Measurements from ENCODE around the gene FLNC.

FLNC gene

GRCh38 chr7:128810997-128811396 is 19.2 kb upstream of the FLNC start:
- no peak for DNase-seq (ENCODE audit: extremely low spot score)
- CTCF ChIA-PET = no interaction called here
- TF ChIP-seq SUZ12 (IDR thresholded peaks at IDR 0.05) (no peak), BHLHE40 (IDR thresholded peaks at IDR 0.05; ENCODE audit: borderline replicate concordance) (no peak), ELF4 (IDR thresholded peaks at IDR 0.05) (no peak), TARDBP (IDR thresholded peaks at IDR 0.05) (no peak), LEF1 (IDR thresholded peaks at IDR 0.05; ENCODE audit: borderline replicate concordance) (no peak), CTBP1 (IDR thresholded peaks at IDR 0.05; ENCODE audit: borderline replicate concordance) (no peak), ARNT (IDR thresholded peaks at IDR 0.05) (no peak), FOXA1 (IDR thresholded peaks at IDR 0.05) (no peak), HDGF (IDR thresholded peaks at IDR 0.05; ENCODE audit: borderline replicate concordance) (no peak), NFRKB (IDR thresholded peaks at IDR 0.05) (no peak), SP1 (IDR thresholded peaks at IDR 0.05) (no peak), ZNF384 (IDR thresholded peaks at IDR 0.05) (no peak), FOXK2 (IDR thresholded peaks at IDR 0.05) (no peak), L3MBTL2 (conservative IDR thresholded peaks at IDR 0.05) (no peak), FOXM1 (IDR thresholded peaks at IDR 0.05; ENCODE audit: borderline replicate concordance) (no peak)
- TF ChIP-seq, protein P1, sequence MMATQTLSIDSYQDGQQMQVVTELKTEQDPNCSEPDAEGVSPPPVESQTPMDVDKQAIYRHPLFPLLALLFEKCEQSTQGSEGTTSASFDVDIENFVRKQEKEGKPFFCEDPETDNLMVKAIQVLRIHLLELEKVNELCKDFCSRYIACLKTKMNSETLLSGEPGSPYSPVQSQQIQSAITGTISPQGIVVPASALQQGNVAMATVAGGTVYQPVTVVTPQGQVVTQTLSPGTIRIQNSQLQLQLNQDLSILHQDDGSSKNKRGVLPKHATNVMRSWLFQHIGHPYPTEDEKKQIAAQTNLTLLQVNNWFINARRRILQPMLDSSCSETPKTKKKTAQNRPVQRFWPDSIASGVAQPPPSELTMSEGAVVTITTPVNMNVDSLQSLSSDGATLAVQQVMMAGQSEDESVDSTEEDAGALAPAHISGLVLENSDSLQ (IDR thresholded peaks at IDR 0.05) = no peak
- POLR2A ChIA-PET = no interaction called here

DNA sequence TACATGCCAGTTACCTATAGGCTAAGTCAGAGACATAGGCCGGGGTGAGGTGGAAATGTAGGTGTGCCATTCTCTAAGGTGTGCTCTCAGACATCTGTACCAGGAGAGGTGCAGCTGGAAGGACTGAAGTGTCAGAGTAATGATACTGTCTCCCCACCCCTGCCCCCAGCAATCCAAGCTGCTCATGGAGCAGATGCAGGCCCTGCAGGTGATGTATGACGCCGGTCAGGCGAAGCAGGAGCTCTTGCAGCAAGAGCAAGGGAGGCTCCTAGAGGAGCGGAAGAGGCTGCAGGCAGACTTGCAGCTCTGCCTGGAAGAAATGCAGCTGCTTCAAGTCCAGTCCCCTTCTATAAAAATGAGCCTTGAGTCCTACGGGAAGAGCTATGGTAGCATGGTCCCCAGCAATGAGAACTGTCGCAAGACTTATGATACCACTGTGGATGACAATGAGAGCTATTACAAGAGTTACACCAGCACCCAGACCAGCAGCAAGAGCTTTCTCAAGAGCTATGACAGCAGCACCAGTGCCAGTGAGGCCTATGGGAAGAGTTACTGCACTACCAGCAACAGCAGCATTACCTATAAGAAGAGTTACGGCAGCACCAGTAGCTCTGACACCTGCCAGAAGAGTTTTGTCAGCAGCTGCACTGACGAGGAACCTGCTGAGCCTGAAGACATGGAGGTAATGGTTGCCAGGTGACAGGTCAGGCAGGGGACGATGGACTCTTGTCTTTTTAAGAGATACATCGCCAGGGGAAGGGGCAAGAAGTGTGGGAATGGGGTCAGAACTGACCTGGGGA is 18.4 kb upstream of the FLNC start:
- ChIA-PET POLR2A (no interaction called here), CTCF (interaction anchor here (0.6 kb wide), 1 partner anchor 10 kb away, joined by 3 read pairs; no protein-coding TSS in a partner anchor)
- no peak for DNase-seq (ENCODE audit: extremely low spot score)
- TF ChIP-seq FOXA1 (IDR thresholded peaks at IDR 0.05) (no peak), CTBP1 (IDR thresholded peaks at IDR 0.05; ENCODE audit: borderline replicate concordance) (no peak), ZNF384 (IDR thresholded peaks at IDR 0.05) (no peak), ARNT (IDR thresholded peaks at IDR 0.05) (no peak)

GRCh38 chr7:128812514-128813168 is 17.6 kb upstream of the FLNC start:
- ChIA-PET POLR2A (no interaction called here), CTCF (no interaction called here)
- no peak for DNase-seq (ENCODE audit: extremely low spot score)
- no peak for TF ChIP-seq BHLHE40 (IDR thresholded peaks at IDR 0.05; ENCODE audit: borderline replicate concordance)
- TF ChIP-seq SP1 (IDR thresholded peaks at IDR 0.05) = no peak
- no peak for TF ChIP-seq FOXM1 (IDR thresholded peaks at IDR 0.05; ENCODE audit: borderline replicate concordance)
- no peak for TF ChIP-seq ARNT (IDR thresholded peaks at IDR 0.05)
- no peak for TF ChIP-seq CTBP1 (IDR thresholded peaks at IDR 0.05; ENCODE audit: borderline replicate concordance)

DNA sequence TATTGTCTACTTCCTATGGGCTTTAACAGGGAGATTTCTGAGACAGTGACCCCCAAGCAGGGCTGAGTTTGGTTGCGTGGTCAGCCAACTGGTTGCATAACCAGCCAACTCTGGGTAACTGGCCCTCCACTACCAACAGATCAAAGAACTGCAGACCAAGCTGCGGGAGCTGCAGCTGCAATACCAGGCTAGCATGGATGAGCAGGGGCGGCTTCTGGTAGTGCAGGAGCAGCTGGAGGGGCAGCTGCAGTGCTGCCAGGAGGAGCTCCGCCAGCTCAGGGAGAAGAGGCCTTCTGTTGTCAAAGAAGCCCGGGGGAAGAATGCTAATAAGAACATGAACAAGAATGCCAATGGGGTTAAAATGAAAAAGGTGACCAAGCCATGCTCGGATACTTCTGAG is 15.7 kb upstream of the FLNC start:
- POLR2A ChIA-PET = no interaction called here
- CTCF ChIA-PET = no interaction called here
- TF ChIP-seq, protein P1 (IDR thresholded peaks at IDR 0.05) = no peak
- TF ChIP-seq FOXK2 (IDR thresholded peaks at IDR 0.05) = no peak
- TF ChIP-seq SUZ12 (IDR thresholded peaks at IDR 0.05) = no peak
- TF ChIP-seq SP1 (IDR thresholded peaks at IDR 0.05) = no peak
- TF ChIP-seq ARNT (IDR thresholded peaks at IDR 0.05) = no peak
- no peak for TF ChIP-seq LEF1 (IDR thresholded peaks at IDR 0.05; ENCODE audit: borderline replicate concordance)
- no peak for TF ChIP-seq TARDBP (IDR thresholded peaks at IDR 0.05)
- TF ChIP-seq NFRKB (IDR thresholded peaks at IDR 0.05) = no peak
- TF ChIP-seq ZNF384 (IDR thresholded peaks at IDR 0.05) = no peak
- TF ChIP-seq BHLHE40 (IDR thresholded peaks at IDR 0.05; ENCODE audit: borderline replicate concordance) = no peak
- TF ChIP-seq CTBP1 (IDR thresholded peaks at IDR 0.05; ENCODE audit: borderline replicate concordance) = no peak
- TF ChIP-seq FOXA1 (IDR thresholded peaks at IDR 0.05) = no peak
- no peak for TF ChIP-seq ELF4 (IDR thresholded peaks at IDR 0.05)
- no peak for TF ChIP-seq FOXM1 (IDR thresholded peaks at IDR 0.05; ENCODE audit: borderline replicate concordance)
- TF ChIP-seq HDGF (IDR thresholded peaks at IDR 0.05; ENCODE audit: borderline replicate concordance) = no peak
- no peak for TF ChIP-seq L3MBTL2 (conservative IDR thresholded peaks at IDR 0.05)
- DNase-seq (ENCODE audit: extremely low spot score) = no peak

DNA sequence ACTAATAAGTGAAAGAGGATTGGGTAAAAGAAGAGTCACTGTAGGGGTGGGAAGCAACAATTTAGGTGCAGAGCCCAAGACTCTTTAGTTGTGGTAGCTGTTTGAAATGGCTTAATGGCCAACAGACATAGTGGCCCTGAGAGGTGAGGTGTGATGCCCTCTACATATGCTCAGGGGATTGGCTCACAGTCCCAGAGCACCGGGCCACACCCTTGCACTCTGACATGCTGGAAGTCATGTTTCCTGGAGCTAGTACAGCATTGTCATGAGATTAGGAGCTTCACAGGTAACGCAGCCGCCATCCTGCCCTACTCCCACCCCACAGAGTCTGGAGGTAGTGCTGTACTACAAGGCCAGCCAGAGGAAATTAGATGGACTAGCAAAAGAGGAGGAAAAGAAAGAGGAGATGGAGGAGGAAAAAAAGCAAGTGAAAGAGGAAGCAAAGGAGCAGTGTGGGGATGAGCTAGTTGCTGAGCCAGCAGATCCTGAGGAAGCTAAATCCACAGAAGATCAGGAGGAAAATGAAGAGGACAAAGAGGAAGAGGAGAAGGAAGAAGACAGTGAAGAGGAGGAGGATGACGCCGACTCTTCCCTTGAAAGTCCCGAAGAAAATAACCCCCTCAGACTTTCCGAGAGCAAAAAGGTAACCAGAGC is 14.8 kb upstream of the FLNC start:
- no peak for DNase-seq (ENCODE audit: extremely low spot score)
- TF ChIP-seq FOXK2 (IDR thresholded peaks at IDR 0.05) (no peak), HDGF (IDR thresholded peaks at IDR 0.05; ENCODE audit: borderline replicate concordance) (no peak), ARNT (IDR thresholded peaks at IDR 0.05) (no peak), BHLHE40 (IDR thresholded peaks at IDR 0.05; ENCODE audit: borderline replicate concordance) (no peak), FOXM1 (IDR thresholded peaks at IDR 0.05; ENCODE audit: borderline replicate concordance) (no peak), NFRKB (IDR thresholded peaks at IDR 0.05) (no peak), TARDBP (IDR thresholded peaks at IDR 0.05) (no peak), L3MBTL2 (conservative IDR thresholded peaks at IDR 0.05) (no peak), ELF4 (IDR thresholded peaks at IDR 0.05) (no peak), CTBP1 (IDR thresholded peaks at IDR 0.05; ENCODE audit: borderline replicate concordance) (no peak), FOXA1 (IDR thresholded peaks at IDR 0.05) (no peak), LEF1 (IDR thresholded peaks at IDR 0.05; ENCODE audit: borderline replicate concordance) (no peak), SUZ12 (IDR thresholded peaks at IDR 0.05) (no peak)
- TF ChIP-seq, protein P1 (IDR thresholded peaks at IDR 0.05) = no peak
- ChIA-PET POLR2A (no interaction called here), CTCF (no interaction called here)
